HG03196 (cell line): ENCODE results near the gene CNTNAP5.

Experiments
- ATAC-seq: cut with Tn5 transposase; IDR thresholded peaks from one replicate; pipeline ENCODE4 v1.9.1; 2021; ENCODE audit not compliant: unreplicated experiment

CNTNAP5 gene

DNA sequence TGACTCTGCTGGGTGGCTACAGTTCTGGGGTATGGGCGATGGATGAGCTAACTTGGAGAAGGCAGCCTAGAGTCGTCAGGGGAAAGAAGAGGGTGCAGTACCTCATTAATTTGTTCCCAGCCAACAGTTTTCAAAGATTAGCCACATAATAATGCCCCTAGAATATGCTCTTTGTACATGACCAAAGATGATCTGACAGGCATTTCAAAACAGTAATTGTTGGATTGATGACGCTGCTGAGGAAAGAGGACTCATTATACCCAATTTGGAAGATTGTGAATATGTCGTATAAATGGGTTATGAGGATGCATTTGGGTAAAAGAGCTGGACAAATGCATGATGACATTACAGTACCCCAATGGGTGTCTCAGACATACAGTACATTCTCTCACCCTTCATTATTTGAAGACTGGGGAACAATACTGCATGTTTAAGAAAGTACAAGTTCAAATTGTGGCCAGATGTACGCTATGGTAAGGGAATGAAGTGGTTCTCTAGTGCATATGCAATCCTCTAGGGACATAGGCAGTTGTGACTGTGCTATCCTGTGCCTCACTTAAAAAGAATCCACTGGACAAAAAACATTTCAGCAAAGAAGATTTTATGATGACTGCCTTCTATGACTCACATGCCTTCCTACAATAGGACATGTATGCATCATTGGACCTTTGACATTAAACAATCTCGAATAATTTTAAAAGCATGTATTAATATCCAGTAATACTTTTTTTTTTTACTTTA lies 233.2 kb downstream of the CNTNAP5 start:
- no peak for ATAC-seq

DNA sequence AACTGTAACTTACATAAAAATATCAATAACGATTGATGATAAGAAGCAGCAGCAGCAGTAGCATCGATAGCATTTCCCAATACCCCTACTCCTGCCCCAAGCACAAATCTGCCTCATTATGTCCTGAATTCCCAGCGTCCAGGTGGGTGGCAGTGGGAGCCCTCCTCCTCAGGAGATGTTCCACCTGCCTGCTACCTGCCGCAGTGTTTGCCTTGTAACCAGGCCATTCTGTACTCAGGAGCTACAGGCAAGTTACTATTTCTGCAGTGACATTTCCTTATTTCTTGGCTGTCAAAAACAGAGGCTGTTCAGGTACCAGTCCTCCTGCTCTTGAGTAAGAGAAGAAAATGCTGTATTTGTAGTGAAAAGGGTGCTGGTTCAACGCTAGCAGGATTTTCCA lies 236.4 kb downstream of the CNTNAP5 start:
- ATAC-seq: no peak

DNA sequence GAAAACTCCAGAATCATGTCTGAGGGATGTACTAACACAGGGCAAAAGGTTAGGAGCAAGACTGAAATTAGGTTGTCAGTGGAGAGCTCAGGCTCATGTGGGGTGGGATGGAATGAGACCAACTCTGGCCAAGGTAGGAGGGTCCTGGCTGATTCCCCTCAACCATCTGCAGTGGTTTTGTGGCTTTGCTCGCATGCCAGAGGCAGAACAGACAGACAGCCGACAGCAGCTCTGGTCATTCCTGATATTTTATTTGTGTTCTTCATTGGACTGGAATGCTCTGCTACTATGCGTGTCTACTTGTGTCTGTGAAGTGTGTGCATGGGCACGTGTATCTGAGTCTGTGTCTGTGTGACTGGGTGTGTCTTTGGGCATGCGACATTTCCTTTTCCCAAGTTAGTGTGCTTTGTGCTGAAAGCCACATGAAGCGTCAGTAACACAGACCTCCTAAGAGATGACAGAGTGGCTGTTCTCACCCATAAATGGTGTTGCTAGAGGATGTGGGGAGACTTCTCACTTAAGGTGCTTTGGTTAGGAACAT lies 239.5 kb downstream of the CNTNAP5 start:
- no peak for ATAC-seq

DNA sequence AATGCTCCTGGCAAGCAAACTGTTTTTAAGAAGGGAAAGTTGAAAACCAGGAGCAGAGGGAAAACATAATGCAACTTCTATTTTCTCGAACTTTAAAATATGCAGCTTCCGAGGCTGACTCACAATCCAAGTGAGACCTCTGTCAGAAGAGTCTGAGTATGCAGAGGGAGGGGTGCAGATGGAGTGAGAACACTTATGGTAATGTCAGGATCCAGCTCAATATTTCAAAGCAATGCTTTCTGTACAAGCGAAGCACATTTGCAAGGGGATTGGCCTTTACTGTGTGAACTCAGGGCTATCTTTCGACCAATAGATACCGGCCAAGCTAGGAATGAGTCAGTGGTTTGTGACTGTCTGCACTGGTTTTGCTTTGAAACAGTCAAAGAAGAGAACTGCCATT lies 242.7 kb downstream of the CNTNAP5 start:
- ATAC-seq: no peak

DNA sequence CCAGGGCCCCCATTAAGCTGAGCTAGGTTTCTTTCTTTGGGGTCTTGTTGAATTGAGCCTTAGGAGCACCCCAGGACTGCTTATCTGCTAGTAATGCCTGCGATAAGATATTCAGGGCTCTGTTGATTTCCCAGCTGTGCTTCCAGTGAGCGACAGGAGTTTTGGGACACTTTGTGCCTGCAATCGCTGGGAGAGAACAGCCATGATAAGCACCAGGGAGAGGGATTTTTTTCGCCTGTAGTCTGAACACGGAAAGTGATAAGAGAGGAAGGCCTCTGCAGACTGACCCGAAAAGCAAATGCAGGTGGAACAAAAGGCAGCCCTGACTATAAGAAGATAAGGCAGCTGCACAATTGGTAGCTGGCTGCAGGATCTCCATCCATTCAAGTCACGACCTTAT lies 244.3 kb downstream of the CNTNAP5 start:
- ATAC-seq: no peak

DNA sequence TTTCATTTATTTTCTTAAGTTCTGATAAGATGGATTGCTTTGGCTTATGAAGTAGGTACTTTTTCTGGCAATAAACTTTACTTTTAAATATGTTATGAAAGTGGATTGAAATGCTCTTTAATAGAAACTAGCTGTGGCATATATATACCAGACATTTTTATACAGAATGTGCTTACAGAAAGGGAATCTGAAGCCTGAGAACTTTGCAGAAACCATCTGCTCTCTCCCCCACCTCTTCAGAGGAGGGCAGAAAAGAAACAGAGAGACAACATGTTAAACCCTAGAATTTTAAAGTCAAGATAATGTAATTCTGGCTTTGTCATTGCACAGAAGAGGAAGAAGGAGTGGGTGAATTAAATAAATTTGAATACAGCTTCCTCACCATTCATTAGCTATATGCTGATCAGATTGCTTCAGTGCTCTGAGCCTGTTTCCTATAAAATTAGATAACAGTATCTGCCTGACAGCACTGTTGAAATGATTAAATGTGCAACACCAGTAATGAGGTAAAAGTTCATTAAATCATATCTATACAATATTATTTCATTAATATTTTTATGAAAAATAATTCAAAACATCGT lies 247.3 kb downstream of the CNTNAP5 start:
- ATAC-seq: no peak

DNA sequence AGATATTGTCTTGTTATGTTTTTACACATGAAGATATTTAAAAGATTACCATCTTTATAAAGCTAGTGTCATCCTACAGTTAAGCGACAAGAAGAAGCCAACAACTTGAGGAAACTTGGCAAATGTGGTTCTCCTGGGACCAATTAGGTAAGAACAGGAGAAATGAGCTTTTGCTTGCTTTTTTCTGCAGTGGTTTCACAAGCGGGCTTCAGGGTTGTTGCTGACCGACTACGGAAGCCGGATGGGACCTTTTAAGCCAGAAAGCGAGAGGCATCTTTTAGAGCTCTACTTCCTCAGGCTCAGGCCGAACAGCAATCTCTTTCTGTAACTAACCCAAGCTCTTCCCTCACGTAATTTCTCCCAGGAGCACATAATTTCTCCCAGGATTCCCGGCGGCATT lies 256.5 kb downstream of the CNTNAP5 start:
- ATAC-seq: no peak

DNA sequence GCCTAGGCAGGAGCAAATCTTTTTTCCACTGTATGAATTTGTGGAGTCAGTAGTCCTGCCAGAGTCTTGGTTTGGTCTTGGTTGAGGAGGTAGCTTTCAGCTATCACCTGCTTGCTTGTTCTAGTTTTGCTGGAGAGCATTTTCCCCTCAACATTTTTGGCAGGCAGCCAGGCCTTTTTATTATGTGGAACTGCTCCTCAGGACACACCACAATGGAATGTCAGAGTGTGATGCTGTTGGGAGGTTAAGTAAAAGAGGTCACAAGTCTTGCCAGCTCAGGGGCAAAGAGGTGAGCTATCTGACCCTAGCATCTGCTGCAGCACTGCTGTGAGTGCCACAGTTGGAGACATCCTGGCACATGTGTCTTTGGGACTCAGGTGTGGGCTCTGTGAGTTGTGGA lies 258.0 kb downstream of the CNTNAP5 start:
- ATAC-seq: no peak

DNA sequence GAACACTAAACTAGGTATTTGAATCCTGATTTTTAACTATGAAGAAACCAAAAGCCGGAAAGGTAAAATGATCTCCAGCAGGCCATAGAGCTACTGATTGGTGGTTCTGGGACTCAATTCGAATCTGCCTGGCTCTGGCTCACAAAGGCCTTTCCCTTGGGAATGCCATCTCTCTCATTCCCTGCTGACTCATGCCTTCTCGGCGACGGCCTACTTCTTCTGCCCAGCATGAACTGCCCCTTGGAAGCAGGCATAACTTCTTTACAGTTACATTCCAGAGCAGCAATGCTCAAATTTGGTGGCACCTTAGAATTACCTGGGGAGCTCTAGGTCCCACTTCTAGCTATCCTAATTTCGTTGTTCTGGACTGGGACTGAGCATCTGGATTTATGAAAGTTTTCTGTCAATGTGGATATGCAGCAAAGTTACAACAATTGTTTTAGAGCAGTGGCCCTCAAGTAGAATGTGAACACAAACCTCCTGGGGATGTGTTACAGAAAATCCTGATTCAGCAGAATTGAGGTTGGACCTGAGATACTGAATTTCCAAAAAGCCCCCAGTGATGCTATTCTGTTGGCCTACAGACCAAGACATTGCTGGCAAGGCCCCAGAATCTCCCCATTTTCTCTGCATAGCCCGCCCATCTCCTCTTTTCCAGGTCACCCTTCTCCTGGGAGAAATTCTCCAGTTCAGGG lies 261.1 kb downstream of the CNTNAP5 start:
- ATAC-seq: no peak

DNA sequence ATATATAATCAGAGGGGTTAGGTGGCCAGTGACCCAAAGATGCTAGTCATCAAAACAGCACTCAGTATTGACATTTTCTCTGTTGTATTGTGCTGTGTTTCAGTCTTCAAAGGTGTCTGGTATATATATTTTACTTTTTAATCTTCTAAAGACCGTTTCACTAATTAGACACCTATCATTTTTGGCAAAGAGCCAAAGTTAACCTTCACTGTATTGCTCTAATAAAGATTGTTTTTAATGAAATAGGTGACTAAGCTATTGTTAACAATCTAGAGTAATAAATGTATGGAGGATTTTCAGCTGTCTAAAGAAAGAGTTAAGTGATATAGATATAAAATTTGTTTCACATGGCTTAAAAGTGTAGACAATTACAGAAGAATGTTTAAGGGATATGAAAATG lies 264.0 kb downstream of the CNTNAP5 start:
- ATAC-seq: no peak

DNA sequence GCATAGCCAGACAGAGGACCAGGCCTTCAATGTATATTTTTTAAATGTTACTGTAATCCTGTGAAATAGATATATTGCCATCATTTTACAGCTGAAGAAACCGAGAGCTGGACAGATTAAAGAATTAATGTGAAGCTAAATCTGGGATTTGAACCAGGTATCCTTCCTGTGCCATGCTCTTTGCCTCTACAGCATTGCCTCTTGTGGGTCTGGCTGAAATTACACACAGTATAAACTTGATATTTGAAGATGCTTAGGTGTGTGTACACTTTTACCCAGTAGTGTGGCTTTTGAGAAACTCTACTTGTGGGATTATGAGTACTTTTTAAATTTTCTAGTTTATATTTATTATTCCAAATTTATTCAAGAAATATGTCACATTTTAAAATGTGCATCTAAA lies 264.5 kb downstream of the CNTNAP5 start:
- no peak for ATAC-seq

DNA sequence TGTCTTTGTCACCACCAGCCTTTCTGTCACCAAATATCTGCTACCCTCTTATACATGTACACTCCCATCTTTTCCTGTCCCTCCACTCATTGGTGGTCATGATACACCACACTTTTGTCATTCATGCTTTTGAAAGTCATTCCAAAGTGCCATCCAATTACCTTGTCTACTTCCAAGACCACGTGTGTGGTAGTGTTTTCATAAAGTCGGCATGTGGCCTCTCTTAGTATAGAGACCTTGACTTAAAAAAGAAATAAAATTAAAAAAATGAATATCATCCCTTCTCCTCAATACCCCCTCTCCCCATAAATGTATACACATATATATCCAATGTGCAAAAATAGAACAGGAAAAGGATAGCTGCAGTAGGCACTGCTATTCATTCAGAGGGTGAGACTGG lies 271.4 kb downstream of the CNTNAP5 start:
- no peak for ATAC-seq

DNA sequence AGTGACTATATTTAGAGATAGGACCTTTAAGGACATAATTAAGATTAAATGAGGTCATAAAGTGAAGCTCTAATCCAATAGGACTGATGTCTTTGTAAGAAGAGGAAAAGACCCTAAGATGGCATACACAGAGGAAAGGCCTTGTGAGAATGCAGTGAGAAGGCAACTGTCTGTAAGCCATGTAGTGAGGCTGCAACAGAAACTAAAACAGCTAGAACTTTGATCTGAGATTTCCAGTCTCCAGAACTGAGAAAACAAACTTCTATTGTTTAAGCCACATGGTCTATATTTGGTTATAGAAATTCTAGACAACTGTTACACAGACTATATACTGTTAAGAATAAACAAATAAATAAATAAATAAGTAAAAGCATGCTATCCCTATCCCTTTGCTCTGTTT lies 276.8 kb downstream of the CNTNAP5 start:
- ATAC-seq: no peak

DNA sequence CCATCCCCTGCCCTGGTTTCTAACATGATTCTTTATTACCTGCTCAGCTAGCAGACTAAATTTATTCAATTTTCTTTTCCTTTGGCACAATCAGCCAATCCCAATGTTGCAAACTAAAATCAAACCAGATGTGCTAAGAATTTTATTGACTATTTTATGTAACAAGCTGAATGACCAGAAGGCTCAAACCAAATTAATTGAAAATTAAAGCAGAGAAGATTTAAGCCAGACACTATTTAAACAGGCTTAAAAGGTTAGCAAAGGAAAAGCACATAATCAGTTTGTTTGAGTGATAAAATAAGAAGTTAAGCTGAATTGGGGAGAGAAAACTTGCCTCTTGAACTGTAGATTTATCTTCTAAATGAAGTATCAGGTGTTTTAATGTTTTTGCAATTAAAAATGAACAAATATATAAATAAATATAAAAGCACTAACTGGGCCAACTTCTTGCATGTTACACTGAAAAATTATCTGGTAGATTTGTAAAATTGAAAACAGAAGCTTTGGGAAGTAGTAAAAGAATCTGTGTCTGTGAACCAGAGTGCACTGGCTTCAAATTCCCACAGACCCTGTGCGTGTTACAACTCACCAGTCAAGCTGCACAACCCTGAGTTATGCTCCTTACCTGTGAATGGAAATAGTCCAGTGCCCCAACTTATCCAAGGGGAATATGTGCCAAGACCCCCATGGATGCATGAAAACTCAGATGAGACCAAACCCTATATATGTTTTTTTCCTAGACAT lies 283.4 kb downstream of the CNTNAP5 start:
- ATAC-seq: no peak

DNA sequence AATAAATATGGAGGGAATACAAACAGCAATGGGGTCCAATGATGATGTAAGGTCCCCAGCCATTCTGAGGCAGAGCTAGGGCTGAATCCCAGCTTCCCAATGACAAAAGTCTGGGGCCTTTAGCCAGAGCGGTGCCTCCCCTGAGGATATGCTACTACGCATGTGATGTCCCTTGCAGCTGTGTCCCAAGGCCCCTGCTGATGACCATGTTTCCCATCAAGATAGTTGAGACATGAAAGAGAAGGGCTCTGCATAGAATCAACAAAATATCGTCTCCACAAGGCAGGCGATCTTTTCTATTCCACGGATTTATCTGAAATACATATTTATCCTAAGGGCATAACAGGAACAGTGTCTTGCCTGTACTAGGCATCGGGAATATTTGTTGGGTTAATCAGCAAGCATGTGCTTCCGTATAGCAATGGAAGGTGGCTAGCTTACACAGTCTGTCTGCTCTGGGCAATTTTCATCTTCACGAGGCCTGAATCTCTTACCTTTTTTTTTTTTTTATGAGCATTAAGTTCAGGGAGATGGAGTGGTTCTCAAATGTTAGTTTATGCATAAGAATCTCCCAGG lies 284.6 kb downstream of the CNTNAP5 start:
- no peak for ATAC-seq

DNA sequence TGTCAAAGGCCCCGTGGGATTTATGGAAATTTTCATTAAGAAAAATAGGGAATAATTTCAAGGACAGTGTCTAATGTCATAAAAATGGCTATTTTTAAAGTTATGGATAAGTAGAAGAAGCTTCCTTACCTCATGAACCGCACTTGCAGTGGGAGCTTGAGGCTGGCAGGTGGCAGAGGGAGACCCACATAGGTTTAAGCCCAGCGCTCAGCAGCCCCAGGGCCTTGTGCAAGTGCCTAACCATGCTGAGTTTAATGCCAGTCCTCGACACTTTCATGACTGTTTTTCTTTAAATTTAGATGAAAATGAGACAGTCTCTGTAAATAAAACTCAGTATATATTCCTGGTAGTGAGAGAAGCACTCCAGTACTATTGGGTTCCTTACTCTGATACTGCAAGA lies 285.6 kb downstream of the CNTNAP5 start:
- ATAC-seq: no peak

DNA sequence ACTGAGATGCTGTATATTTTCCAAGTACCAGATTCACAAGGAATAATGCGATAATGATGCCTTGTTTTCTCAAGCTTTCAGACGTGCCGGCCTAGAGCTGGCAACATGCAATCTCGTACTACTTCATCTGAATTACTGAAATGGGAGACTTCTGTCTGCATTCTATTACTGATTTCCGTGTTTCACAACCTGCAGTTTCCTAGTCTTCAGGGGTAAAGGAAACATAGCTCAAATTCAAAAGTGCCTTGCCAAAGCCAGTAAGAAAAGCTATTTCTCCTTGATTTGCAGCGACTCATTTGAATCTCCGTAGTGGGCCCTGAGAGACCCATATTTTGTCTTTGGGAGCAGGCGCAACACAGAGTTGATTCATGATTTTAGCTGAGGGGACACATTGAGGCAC lies 289.0 kb downstream of the CNTNAP5 start:
- no peak for ATAC-seq

DNA sequence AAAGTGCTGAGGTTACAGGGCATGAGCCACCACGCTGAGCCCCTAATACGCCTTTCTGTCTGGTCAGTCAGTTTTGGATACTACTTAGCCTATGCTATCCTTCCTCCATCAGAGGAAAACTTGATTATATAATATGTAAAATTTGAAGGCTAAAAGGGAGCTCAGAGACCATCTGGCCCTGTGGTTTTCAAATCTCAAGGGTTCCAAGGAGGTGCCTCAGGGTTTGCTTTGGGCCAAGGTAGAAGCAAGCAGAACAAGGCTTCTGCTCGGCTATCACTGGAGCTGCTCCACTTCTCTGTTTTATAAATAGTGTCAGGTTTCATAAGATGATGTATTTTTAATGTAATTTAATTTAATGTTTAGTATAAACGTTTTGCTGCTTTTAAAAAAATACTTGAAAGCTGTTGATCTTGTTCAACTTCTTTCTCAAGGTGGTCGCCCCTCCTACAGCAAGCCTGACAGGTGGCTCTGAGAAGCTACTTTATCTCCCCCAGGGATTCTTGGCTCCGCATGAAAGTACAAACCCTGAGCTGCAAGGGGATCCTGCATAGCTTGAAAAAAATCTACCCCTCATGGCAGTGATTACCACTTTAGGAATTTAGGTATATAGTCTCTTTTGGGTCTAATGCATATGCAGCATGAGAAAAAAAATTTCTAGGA lies 290.3 kb downstream of the CNTNAP5 start:
- no peak for ATAC-seq

DNA sequence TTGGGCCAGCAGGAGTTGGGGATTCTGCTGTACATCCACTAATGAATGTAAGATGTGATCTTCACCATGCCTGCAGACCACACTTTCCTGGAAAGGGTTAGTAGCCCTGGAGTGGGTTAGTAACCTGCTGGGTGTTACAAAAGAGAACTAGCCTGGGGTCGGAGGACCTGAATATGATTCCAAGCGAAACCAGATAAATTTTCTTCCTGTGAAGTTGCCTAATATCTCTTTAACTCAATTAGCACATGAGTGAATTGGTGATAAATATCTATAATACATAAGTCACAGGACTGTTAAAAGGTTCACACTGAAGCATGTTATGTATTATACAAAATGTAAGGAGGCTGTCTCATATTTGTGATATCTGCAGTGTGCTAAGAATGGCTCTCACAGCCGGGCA lies 291.0 kb downstream of the CNTNAP5 start:
- no peak for ATAC-seq

DNA sequence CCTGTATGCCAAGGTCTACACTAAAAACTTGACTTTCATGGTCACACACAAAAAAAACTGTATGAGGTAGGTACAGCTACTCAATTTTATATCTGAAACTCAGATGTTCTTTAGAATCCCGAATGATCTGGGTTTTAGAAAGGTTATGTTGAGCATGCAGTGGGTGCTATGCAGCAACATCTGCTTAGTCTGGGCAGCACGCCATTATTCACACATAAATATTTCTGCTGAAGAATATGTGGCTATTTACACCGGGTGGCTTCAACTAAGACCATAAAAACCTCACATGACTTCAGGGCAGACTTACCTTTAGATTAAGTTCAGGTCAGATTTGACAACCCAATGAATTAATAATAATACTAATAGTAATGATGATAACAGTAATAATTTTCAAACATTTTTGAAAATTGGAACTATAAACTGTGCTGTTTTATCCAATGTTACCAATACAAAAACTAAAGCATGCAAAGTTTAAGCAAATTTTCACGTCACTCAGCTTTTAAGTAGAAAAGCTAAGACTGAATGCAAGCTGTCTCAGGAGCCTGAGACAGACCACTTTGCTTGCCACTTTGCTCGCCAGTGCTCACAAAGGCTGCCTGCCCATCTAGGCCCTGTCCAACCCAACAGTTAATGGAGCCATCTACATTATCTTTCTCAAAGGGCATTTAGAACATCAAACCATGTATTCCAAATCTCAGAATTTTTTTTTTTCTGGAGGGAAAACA lies 292.0 kb downstream of the CNTNAP5 start:
- no peak for ATAC-seq
